ENCODE results near the gene PCCB.

Gene PCCB

GRCh38 chr3:136292500-136292899, 42.4 kb downstream of the PCCB start:
- Histone ChIP-seq H3K4me1 (ENCODE audit: control insufficient read depth, insufficient read depth, low read length) (peaks cover 6% of the 10 kb centered on the region; the same call in 1 of the 2 replicates), H3K9me3 (ENCODE audit: control insufficient read depth, insufficient read depth, low read depth, low read length) (no peaks in the 10 kb centered on the region), H3K4me3 (ENCODE audit: low read depth, low read length) (no peak overlapping the region), H3K36me3 (ENCODE audit: control insufficient read depth in 2 of 2, insufficient read depth in 1 of 2, low read length in 2 of 2) (peaks cover 7 to 20% of the 10 kb centered on the region in 2 experiments; a peak in 2 of 3 replicates), H3K27ac (ENCODE audit: extremely low read depth, low read depth, low read length) (no peak overlapping the region)
- POLR2A ChIA-PET: no interaction called here
- CTCF ChIA-PET: no interaction called here
- TF ChIP-seq ZSCAN5A (tag by site-specific recombination; IDR thresholded peaks at IDR 0.05): no peak
- TF ChIP-seq PRDM2 (tag by site-specific recombination; IDR thresholded peaks at IDR 0.05; ENCODE audit: borderline replicate concordance): no peak
- no peak for TF ChIP-seq GLI4 (tag by site-specific recombination; IDR thresholded peaks at IDR 0.05)
- TF ChIP-seq MEIS1 (CRISPR knock-in tag; IDR thresholded peaks at IDR 0.05; ENCODE audit: borderline replicate concordance): no peak
- no peak for TF ChIP-seq FEZF1 (tag by site-specific recombination; IDR thresholded peaks at IDR 0.05)
- no peak for TF ChIP-seq ZNF549 (tag by site-specific recombination; IDR thresholded peaks at IDR 0.05)
- no peak for TF ChIP-seq ZNF223 (tag by site-specific recombination; IDR thresholded peaks at IDR 0.05)
- TF ChIP-seq ZNF596 (tag by site-specific recombination; IDR thresholded peaks at IDR 0.05): no peak

GRCh38 chr3:136293279-136293678, 43.1 kb downstream of the PCCB start:
- TF ChIP-seq ZNF670 (tag by site-specific recombination; IDR thresholded peaks at IDR 0.05; ENCODE audit: low read depth) (no peak), SCRT2 (tag by site-specific recombination; IDR thresholded peaks at IDR 0.05) (peak; percentile 40; the same call in 1 of the 2 replicates), ZNF362 (tag by site-specific recombination; IDR thresholded peaks at IDR 0.05) (no peak), ZNF146 (tag by site-specific recombination; IDR thresholded peaks at IDR 0.05) (no peak), ZSCAN4 (tag by site-specific recombination; IDR thresholded peaks at IDR 0.05) (no peak)
- ChIA-PET POLR2A (no interaction called here), CTCF (interaction anchor here (1.2 kb wide), 1 partner anchor 11 kb away, joined by 3 read pairs; no protein-coding TSS in a partner anchor)
- H3K4me1 ChIP-seq (ENCODE audit: control insufficient read depth, insufficient read depth, low read length): peaks cover 6% of the 10 kb centered on the region; the same call in 1 of the 2 replicates
- H3K27ac ChIP-seq (ENCODE audit: extremely low read depth, low read depth, low read length): no peak overlapping the region
- H3K4me3 ChIP-seq (ENCODE audit: low read depth, low read length): no peak overlapping the region
- no peaks in the 10 kb centered on the region for H3K9me3 ChIP-seq (ENCODE audit: control insufficient read depth, insufficient read depth, low read depth, low read length)
- peaks cover 7 to 25% of the 10 kb centered on the region in 2 experiments; a peak in 2 of 3 replicates for H3K36me3 ChIP-seq (ENCODE audit: control insufficient read depth in 2 of 2, insufficient read depth in 1 of 2, low read length in 2 of 2)

Measured in HEK293 (cell line).